NK-92 treated with Interleukin-12 subunit alpha and Interleukin-12 subunit beta, amount 100 ng/mL, for 24 hours (cell line): Measurements from ENCODE around the gene DES.

Experiments
- DNase-seq: peaks from one replicate; lab custom pipeline; 2025; lab: John Stamatoyannopoulos, UW

Gene DES

GRCh38 chr2:219453671-219454590 lies 35.8 kb downstream of the DES start:
- no peak for DNase-seq

GRCh38 chr2:219455581-219455980 lies 37.4 kb downstream of the DES start:
- no peak for DNase-seq

GRCh38 chr2:219457784-219458369 lies 39.7 kb downstream of the DES start:
- DNase-seq: no peak

GRCh38 chr2:219458996-219459395 lies 40.8 kb downstream of the DES start:
- DNase-seq: no peak

GRCh38 chr2:219459460-219460311 lies 41.5 kb downstream of the DES start:
- peak; percentile 12 for DNase-seq

GRCh38 chr2:219460424-219460926 lies 42.3 kb downstream of the DES start:
- no peak for DNase-seq

GRCh38 chr2:219461047-219461514 lies 42.9 kb downstream of the DES start:
- no peak for DNase-seq

- no peak for DNase-seq
Observed at GRCh38 chr2:219461669-219462068, 43.5 kb downstream of the DES start.

- DNase-seq: no peak
Observed at GRCh38 chr2:219462349-219462748, 44.2 kb downstream of the DES start.

- DNase-seq: no peak
Observed at GRCh38 chr2:219464286-219465032, 46.3 kb downstream of the DES start.

- no peak for DNase-seq
Observed at GRCh38 chr2:219465659-219466561, 47.7 kb downstream of the DES start.

GRCh38 chr2:219466816-219467735 lies 48.9 kb downstream of the DES start:
- no peak for DNase-seq

- DNase-seq: no peak
Observed at GRCh38 chr2:219467736-219468075, 49.5 kb downstream of the DES start.

- DNase-seq: no peak
Observed at GRCh38 chr2:219468410-219469185, 50.4 kb downstream of the DES start.

- no peak for DNase-seq
Observed at GRCh38 chr2:219469186-219469724, 51.1 kb downstream of the DES start.

GRCh38 chr2:219470429-219470828 lies 52.3 kb downstream of the DES start:
- DNase-seq: no peak

GRCh38 chr2:219471476-219472371 lies 53.5 kb downstream of the DES start:
- no peak for DNase-seq
